ENCODE measurements around the gene MORF4L1.

MORF4L1 gene

GRCh38 chr15:78946493-78946892 is 73.8 kb downstream of the MORF4L1 start:
- DNase-seq (ENCODE audit: low read depth in 2 of 2), result no peak

- no peak for DNase-seq (ENCODE audit: low read depth in 2 of 2)
Observed at GRCh38 chr15:78947506-78947905, 74.8 kb downstream of the MORF4L1 start.

All from stimulated activated CD4-positive, alpha-beta T cell treated with anti-CD3 and anti-CD28 coated beads, Interleukin-4, amount 100 ng/mL, for 48 hours (primary cell).